A673 (cell line): ENCODE measurements around the gene CDC123.

Experiments used
- CTCF ChIP-seq: fragments of 300-800, 200-600 bp; sonication (generic); conservative IDR thresholded peaks from 2 replicates; pipeline ENCODE4 v1.5.1; 2017; ENCODE audit warnings: low read depth, mild to moderate bottlenecking, antibody characterized with exemption, low read length, moderate library complexity, mixed read lengths
- EZH2 ChIP-seq: fragments of 200-600 bp; sonication (generic); IDR thresholded peaks from 2 replicates; pipeline ENCODE4 v1.6.1; 2017; ENCODE audit warnings: borderline replicate concordance, low read depth, mild to moderate bottlenecking, mixed read lengths, antibody characterized with exemption, low read length; ENCODE audit not compliant: poor library complexity, severe bottlenecking

GRCh38 chr10:12218991-12219390 lies 23.0 kb downstream of the CDC123 start:
- TF ChIP-seq CTCF: no peak
- no peak for TF ChIP-seq EZH2
